ENCODE results near the gene LRP4.

DNA sequence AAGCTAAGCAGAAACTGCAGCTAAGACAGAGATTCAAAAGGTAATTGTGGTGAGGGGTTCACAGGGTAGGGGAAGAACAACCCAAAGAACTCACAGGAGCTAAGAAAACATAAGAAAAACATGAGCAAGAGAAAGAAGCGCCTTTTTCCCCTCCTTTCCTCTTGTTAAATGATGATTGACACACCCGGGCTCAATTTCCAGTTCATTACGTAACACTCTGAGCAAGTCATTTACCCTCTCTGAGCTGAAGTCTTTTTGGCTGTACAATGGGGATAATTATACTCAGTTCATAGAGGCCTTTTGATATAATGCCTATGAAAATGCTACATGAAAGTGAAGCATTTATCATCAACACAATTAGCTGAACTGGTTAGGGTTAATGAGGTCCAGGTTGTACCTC is 17.2 kb downstream of the LRP4 start:
- TF ChIP-seq, protein P1, sequence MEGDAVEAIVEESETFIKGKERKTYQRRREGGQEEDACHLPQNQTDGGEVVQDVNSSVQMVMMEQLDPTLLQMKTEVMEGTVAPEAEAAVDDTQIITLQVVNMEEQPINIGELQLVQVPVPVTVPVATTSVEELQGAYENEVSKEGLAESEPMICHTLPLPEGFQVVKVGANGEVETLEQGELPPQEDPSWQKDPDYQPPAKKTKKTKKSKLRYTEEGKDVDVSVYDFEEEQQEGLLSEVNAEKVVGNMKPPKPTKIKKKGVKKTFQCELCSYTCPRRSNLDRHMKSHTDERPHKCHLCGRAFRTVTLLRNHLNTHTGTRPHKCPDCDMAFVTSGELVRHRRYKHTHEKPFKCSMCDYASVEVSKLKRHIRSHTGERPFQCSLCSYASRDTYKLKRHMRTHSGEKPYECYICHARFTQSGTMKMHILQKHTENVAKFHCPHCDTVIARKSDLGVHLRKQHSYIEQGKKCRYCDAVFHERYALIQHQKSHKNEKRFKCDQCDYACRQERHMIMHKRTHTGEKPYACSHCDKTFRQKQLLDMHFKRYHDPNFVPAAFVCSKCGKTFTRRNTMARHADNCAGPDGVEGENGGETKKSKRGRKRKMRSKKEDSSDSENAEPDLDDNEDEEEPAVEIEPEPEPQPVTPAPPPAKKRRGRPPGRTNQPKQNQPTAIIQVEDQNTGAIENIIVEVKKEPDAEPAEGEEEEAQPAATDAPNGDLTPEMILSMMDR (IDR thresholded peaks at IDR 0.05 in 8 of 11, conservative IDR thresholded peaks at IDR 0.05 in 3 of 11) = no peak
- TF ChIP-seq POLR2AphosphoS5 (IDR thresholded peaks at IDR 0.05) = no peak

All from spleen (tissue), 7 donors.